Measurements from ENCODE around the gene DISP2. TPM values are rescaled to one million over a fixed set of nuclear protein-coding genes. Genes with fewer than 3 reads are reported as not detected.
A peak's percentile ranks its signal among the peaks of the same experiment; 100 is the strongest.

The DISP2 gene
- total and polyA plus RNA-seq, 8 donors, result 0.15 to 10.1 (median 0.58) TPM; not detected in 1

GRCh38 chr15:40368719-40369473, 10.9 kb downstream of the DISP2 start:
- Histone ChIP-seq H3K4me3 (peak overlapping the region in 1 of 4 donors; percentile 46), H3K36me3 (no peaks in the 10 kb centered on the region), H3K9me3 (no peaks in the 10 kb centered on the region), H3K27me3 (no peaks in the 10 kb centered on the region), H3K27ac (peak overlapping the region in 2 of 5 donors; percentile 70 to 79), H3K4me1 (peaks cover 17 to 25% (median 23%) of the 10 kb centered on the region in 4 donors)
- intact Hi-C loops (cut with DNase I; ENCODE audit: low total_unique reads), result loop anchor here (10.0 kb wide), 1 partner anchor 46 kb away; no protein-coding TSS in a partner anchor
- 93 to 96% (median 95%) methylated on average over 22 to 24 of the region's 24 CpGs for WGBS, 5 donors
- no peak for DNase-seq
- TF ChIP-seq EP300 (IDR thresholded peaks at IDR 0.05) (no peak), CTCF (IDR thresholded peaks at IDR 0.05) (no peak), POLR2A (IDR thresholded peaks at IDR 0.05) (no peak), POLR2AphosphoS5 (IDR thresholded peaks at IDR 0.05) (no peak)

GRCh38 chr15:40369474-40369869, 11.5 kb downstream of the DISP2 start:
- intact Hi-C loops (cut with DNase I; ENCODE audit: low total_unique reads), result loop anchor here (10.0 kb wide), 1 partner anchor 45 kb away; no protein-coding TSS in a partner anchor
- WGBS, 5 donors, result 90 to 96% (median 93%) methylated on average over 9 to 10 of the region's 10 CpGs
- DNase-seq, result no peak
- H3K9me3 ChIP-seq, result no peaks in the 10 kb centered on the region
- H3K4me1 ChIP-seq, result peaks cover 17 to 25% (median 23%) of the 10 kb centered on the region in 4 donors
- H3K36me3 ChIP-seq, result no peaks in the 10 kb centered on the region
- no peaks in the 10 kb centered on the region for H3K27me3 ChIP-seq
- no peak for TF ChIP-seq CTCF (IDR thresholded peaks at IDR 0.05)
- no peak for TF ChIP-seq POLR2A (IDR thresholded peaks at IDR 0.05)
- H3K27ac ChIP-seq, result no peak overlapping the region
- no peak overlapping the region for H3K4me3 ChIP-seq

GRCh38 chr15:40369971-40370370, 12.0 kb downstream of the DISP2 start:
- Histone ChIP-seq H3K9me3 (no peaks in the 10 kb centered on the region), H3K36me3 (no peaks in the 10 kb centered on the region), H3K27ac (no peak overlapping the region), H3K4me1 (peaks cover 17 to 25% (median 23%) of the 10 kb centered on the region in 4 donors), H3K27me3 (no peaks in the 10 kb centered on the region), H3K4me3 (no peak overlapping the region)
- 87 to 93% (median 89%) methylated on average over 12 to 13 of the region's 13 CpGs for WGBS, 5 donors
- intact Hi-C loops (cut with DNase I; ENCODE audit: low total_unique reads), result loop anchor here (10.0 kb wide), 1 partner anchor 45 kb away; no protein-coding TSS in a partner anchor
- no peak for DNase-seq
- no peak for TF ChIP-seq CTCF (IDR thresholded peaks at IDR 0.05)
- no peak for TF ChIP-seq POLR2AphosphoS5 (IDR thresholded peaks at IDR 0.05)
- no peak for TF ChIP-seq EP300 (IDR thresholded peaks at IDR 0.05)
- TF ChIP-seq POLR2A (IDR thresholded peaks at IDR 0.05), result no peak

- 45 to 73% (median 65%) methylated on average over 2 of the region's 2 CpGs for WGBS, 5 donors
- no peak for DNase-seq
- H3K27ac ChIP-seq, result no peak overlapping the region
- no peak overlapping the region for H3K4me3 ChIP-seq
- H3K36me3 ChIP-seq, result no peaks in the 10 kb centered on the region
- no peaks in the 10 kb centered on the region for H3K27me3 ChIP-seq
- peaks cover 5 to 8% (median 6%) of the 10 kb centered on the region in 4 donors for H3K4me1 ChIP-seq
- intact Hi-C loops (cut with DNase I; ENCODE audit: low total_unique reads), result no loop called here
- no peak for TF ChIP-seq CTCF (IDR thresholded peaks at IDR 0.05)
- TF ChIP-seq POLR2A (IDR thresholded peaks at IDR 0.05), result no peak
- TF ChIP-seq POLR2AphosphoS5 (IDR thresholded peaks at IDR 0.05), result no peak
- TF ChIP-seq EP300 (IDR thresholded peaks at IDR 0.05), result no peak
- H3K9me3 ChIP-seq, result no peaks in the 10 kb centered on the region
Observed at GRCh38 chr15:40372981-40373380, 15.0 kb downstream of the DISP2 start.
